GM19099 (cell line): Measurements from ENCODE around the gene RPL13.

Experiments used
- POLR2A ChIP-seq: IDR thresholded peaks from 3 replicates; pipeline ENCODE4 v1.6.1; 2011; ENCODE audit warnings: low read depth; ENCODE audit not compliant: insufficient read length; ENCODE audit errors: extremely low read depth

The RPL13 gene

GRCh38 chr16:89550421-89551007, 10.0 kb upstream of the RPL13 start:
- TF ChIP-seq POLR2A, result no peak

GRCh38 chr16:89552329-89552728, 8.2 kb upstream of the RPL13 start:
- TF ChIP-seq POLR2A, result no peak

- no peak for TF ChIP-seq POLR2A
These were observed 7.6 kb upstream of the RPL13 start for GRCh38 chr16:89552913-89553312.

GRCh38 chr16:89553733-89554132, 6.7 kb upstream of the RPL13 start:
- TF ChIP-seq POLR2A, result no peak

GRCh38 chr16:89554343-89554742, 6.1 kb upstream of the RPL13 start:
- no peak for TF ChIP-seq POLR2A

GRCh38 chr16:89555265-89555664, 5.2 kb upstream of the RPL13 start:
- TF ChIP-seq POLR2A, result no peak

- no peak for TF ChIP-seq POLR2A
These were observed 4.7 kb upstream of the RPL13 start for GRCh38 chr16:89555780-89556179.

- no peak for TF ChIP-seq POLR2A
These were observed 3.5 kb upstream of the RPL13 start for GRCh38 chr16:89556750-89557689.

GRCh38 chr16:89557690-89558490, 2.6 kb upstream of the RPL13 start:
- TF ChIP-seq POLR2A, result no peak

- TF ChIP-seq POLR2A, result no peak
These were observed 831 bp downstream of the RPL13 start for GRCh38 chr16:89561142-89561883.

- no peak for TF ChIP-seq POLR2A
These were observed 1.6 kb downstream of the RPL13 start for GRCh38 chr16:89561884-89562599.

GRCh38 chr16:89562939-89563338, 2.5 kb downstream of the RPL13 start:
- TF ChIP-seq POLR2A, result no peak

GRCh38 chr16:89563639-89564392, 3.3 kb downstream of the RPL13 start:
- no peak for TF ChIP-seq POLR2A
